Right renal cortex interstitium (tissue), 3 donors: ENCODE results near the gene EXOC6B. TPM values are rescaled to one million over a fixed set of nuclear protein-coding genes. Genes with fewer than 3 reads are reported as not detected.

Experiments
- DNase-seq, 3 donors: peaks; one replicate each; pipeline ENCODE4 v3.0.0-alpha.2; 2013; ENCODE audit warnings: low read depth in 3 of 3, low spot score in 2 of 3
- polyA plus RNA-seq, 3 donors: library from polyadenylated mRNA; unstranded; fragments of 120-200 nt; gene quantifications; one replicate each; pipeline ENCODE4 v1.2.1, GENCODE V29; 2013; ENCODE audit not compliant: insufficient read length in 3 of 3

Gene EXOC6B
- polyA plus RNA-seq, 3 donors, result 23.6 to 25.8 (median 24.0) TPM

- no peak for DNase-seq
These were observed 670.7 kb downstream of the EXOC6B start for GRCh38 chr2:72155151-72155550.

- DNase-seq, result no peak
These were observed 671.4 kb downstream of the EXOC6B start for GRCh38 chr2:72154386-72154975.

GRCh38 chr2:72153924-72154323 is 671.9 kb downstream of the EXOC6B start:
- no peak for DNase-seq

GRCh38 chr2:72153026-72153791 is 672.6 kb downstream of the EXOC6B start:
- DNase-seq, result no peak

- no peak for DNase-seq
These were observed 674.9 kb downstream of the EXOC6B start for GRCh38 chr2:72150861-72151356.

GRCh38 chr2:72150157-72150860 is 675.5 kb downstream of the EXOC6B start:
- DNase-seq, result peak; percentile 71 to 78 (median 72)

- no peak for DNase-seq
These were observed 676.2 kb downstream of the EXOC6B start for GRCh38 chr2:72149556-72150156.

- DNase-seq, result no peak
These were observed 676.8 kb downstream of the EXOC6B start for GRCh38 chr2:72148837-72149555.

GRCh38 chr2:72148003-72148836 is 677.6 kb downstream of the EXOC6B start:
- DNase-seq, result no peak

GRCh38 chr2:72147303-72147971 is 678.4 kb downstream of the EXOC6B start, which contains the start of gene CYP26B1:
Gene CYP26B1, minus strand, starts transcription at chr2:72147862. Its CDS starts 28 bp downstream, at chr2:72147834.
- no peak for DNase-seq

GRCh38 chr2:72146347-72147302 is 679.2 kb downstream of the EXOC6B start:
- DNase-seq, result no peak

GRCh38 chr2:72145658-72146329 is 680.0 kb downstream of the EXOC6B start:
- DNase-seq, result no peak

GRCh38 chr2:72145289-72145657 is 680.6 kb downstream of the EXOC6B start:
- no peak for DNase-seq

- DNase-seq, result no peak
These were observed 681.1 kb downstream of the EXOC6B start for GRCh38 chr2:72144632-72145288.

- DNase-seq, result no peak
These were observed 681.6 kb downstream of the EXOC6B start for GRCh38 chr2:72144274-72144631.

GRCh38 chr2:72143441-72144273 is 682.2 kb downstream of the EXOC6B start:
- DNase-seq, result no peak
